ENCODE data around the gene KCTD1.

DNA sequence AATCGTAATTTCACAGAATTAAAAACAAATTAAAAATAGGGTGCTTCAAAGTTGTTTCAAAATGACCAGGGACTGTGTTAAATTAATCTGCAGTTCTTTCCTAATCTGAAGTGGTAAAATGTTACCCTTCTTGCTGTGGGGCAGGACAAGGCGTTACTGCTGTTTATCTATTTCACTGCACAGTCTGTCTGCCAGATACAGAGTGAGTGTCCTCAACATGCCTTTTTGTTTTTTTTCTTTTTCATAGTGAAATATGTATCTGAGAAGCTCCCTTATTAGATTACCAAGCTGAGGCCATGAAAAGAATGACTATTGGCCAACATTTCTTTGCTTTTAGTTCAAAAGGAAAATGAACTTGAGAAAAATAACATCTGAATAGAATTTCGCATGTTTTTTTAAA lies 38.0 kb downstream of the KCTD1 start:
- TF ChIP-seq, protein P1, sequence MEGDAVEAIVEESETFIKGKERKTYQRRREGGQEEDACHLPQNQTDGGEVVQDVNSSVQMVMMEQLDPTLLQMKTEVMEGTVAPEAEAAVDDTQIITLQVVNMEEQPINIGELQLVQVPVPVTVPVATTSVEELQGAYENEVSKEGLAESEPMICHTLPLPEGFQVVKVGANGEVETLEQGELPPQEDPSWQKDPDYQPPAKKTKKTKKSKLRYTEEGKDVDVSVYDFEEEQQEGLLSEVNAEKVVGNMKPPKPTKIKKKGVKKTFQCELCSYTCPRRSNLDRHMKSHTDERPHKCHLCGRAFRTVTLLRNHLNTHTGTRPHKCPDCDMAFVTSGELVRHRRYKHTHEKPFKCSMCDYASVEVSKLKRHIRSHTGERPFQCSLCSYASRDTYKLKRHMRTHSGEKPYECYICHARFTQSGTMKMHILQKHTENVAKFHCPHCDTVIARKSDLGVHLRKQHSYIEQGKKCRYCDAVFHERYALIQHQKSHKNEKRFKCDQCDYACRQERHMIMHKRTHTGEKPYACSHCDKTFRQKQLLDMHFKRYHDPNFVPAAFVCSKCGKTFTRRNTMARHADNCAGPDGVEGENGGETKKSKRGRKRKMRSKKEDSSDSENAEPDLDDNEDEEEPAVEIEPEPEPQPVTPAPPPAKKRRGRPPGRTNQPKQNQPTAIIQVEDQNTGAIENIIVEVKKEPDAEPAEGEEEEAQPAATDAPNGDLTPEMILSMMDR (conservative IDR thresholded peaks at IDR 0.05): no peak
- no peak for TF ChIP-seq ZFX (IDR thresholded peaks at IDR 0.05)
